ENCODE data around the gene TBC1D17. TPM values are rescaled to one million over a fixed set of nuclear protein-coding genes. Genes with fewer than 3 reads are reported as not detected.

TBC1D17 gene
- total RNA-seq, 1 donor from 2014 or later, result 15.8 TPM

DNA sequence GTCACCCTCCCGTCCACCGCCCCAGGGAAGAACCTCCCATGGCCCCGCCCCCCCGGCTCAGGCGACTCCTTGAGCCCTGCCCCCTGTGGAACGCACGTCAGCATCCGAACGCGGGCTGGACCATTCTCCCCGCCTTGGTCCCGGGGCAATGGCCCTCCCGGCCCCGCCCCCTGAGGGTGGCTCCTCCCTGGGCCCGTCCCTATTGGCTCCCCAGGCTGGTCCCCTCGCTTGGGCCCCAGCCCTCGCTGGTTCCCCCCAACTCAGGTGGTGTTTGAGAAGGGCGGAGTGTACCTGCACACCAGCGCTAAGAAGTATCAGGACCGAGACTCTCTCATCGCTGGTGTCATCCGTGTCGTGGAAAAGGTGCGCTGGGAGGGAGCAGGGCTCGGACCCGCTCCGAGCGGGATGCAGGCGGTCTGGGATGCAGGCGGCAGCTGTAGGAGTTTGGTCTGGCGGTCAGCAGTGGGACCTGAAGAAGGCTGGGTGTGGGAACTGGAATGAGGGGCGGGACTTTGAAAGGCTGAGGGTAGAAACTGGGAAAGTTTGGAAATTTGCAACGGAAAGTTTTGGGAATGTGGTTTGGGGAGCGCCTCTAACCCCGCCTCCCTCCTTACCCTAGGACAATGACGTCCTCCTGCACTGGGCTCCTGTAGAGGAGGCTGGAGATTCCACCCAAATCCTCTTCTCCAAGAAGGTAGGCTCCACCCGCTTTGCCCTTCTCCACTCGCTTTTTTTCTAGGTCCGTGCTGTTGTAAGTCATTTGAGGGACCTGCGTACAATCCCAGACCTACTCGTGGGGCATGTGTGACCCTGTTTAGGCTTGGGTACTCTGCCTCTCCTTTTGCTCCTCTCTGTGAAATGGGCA lies 609 bp downstream of the TBC1D17 start:
- peak; percentile 77 for ATAC-seq

DNA sequence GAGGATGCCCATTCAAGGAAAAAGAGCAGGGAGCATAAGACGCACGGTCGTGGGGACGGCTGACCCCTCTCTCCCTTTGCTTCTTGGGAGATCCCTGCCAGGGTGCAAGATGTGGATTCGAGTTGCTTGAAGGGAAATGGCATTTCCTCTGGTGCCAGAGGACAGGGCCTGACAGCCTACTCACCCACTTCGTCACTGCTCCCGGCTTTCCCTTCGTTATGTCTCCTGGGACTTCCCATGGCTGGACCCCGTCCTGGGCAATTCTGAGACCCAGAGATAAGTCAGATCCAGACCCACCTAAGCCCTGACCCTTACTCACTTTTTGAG lies 1.2 kb downstream of the TBC1D17 start:
- ATAC-seq, result no peak

DNA sequence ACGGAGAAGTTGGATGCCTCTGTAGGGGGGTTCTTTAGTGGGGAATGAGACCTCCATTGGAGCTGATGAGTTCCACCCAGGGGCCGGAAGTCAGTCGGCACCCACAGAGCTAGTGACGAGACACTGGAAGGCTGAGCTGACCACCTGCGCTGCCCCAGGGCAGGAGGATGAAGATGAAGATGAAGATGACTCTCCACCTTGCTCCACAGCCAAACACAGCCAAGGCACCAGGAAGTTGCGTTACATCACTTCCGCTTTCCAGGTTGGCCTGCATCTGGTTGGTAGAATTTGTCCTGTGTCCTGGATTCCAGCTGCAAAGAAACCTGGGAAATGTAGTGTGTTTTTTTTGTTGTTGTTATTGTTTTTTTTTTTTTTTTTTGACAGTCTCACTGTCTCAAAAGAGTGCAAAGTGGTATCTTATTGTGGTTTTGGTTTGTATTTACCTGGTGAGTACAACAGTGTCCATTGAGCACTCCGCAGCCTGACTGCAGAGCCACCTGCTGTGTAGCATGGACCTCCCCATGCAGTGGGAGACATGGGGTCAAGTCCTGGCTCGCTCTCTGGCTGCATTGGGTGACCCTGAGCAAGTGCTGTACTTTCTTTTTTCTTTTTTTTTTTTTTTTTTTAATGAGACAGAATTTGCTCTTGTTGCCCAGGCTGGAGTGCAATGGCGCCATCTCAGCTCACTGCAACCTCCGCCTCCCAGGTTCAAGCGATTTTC lies 1.9 kb downstream of the TBC1D17 start:
- ATAC-seq, result no peak

GRCh38 chr19:49880162-49880869 lies 2.8 kb downstream of the TBC1D17 start:
- no peak for ATAC-seq

GRCh38 chr19:49881186-49881585 lies 3.7 kb downstream of the TBC1D17 start:
- no peak for ATAC-seq

DNA sequence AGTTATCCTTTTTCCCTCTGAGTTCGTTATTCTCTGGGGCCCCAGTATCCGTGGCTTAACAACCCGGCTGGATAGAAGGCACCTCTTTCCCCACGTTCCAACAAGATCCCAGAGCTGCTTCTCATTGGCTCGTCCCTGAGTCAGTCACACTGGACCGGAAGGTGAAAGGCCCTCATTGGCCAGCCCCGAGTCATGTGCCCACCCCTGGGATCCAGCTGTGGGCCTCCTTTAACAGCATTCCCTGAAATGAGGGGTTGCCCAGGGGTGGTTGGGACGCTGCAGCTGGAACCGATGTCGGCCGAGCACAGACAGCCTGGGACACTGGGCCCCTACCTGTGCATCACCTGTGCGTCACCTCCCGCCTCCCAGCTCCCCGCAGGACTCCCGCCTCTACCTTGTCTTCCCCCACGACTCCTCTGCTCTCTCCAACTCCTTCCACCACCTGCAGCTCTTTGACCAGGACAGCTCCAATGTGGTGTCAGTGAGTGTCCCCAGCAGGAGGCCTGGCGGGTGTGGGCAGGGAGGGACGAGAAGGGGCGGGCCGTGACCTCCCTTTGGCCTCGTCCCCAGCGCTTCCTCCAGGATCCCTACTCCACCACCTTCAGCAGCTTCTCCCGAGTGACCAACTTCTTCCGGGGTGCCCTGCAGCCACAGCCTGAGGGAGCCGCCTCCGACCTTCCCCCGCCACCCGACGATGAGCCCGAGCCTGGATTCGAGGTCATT lies 4.3 kb downstream of the TBC1D17 start:
- ATAC-seq, result no peak

- ATAC-seq, result no peak
Measured at GRCh38 chr19:49882643-49883042, 5.1 kb downstream of the TBC1D17 start.

DNA sequence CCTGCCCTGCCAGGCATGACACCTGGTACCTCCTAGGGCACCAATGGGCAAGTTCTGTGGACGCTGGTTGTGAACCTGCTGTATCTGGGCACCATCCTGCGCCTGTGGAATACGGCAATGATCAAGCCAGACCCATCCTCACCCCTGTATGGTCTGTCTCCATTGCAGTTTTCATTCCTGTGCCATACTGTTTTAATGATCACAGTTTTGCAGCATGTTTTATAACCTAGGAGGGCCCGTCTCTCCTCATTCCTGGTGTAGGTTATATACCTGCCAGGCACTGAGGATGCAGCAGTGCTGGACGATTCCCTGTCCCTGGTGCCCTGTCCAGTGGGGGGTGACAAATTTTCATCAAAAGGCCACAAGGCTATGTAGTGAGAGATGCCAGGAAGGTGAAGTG lies 5.6 kb downstream of the TBC1D17 start:
- no peak for ATAC-seq

DNA sequence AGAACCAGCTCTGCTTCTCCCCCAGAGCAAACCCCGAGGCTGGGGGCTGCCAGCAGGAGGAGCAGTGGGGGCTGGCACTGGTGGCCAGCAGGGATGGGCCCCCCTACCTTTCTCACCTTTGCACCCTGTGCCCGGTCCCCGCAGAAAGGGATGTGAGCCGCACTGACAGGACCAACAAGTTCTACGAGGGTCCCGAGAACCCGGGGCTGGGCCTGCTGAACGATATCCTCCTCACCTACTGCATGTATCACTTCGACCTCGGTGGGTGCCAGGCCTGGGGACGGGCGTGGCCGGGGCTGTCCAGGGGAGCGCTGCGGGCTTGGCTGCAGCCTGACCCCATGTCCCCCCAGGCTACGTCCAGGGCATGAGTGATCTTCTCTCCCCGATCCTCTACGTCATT lies 6.6 kb downstream of the TBC1D17 start:
- no peak for ATAC-seq

- ATAC-seq, result no peak
Measured at GRCh38 chr19:49884760-49885159, 7.3 kb downstream of the TBC1D17 start.

GRCh38 chr19:49887037-49887664 lies 9.6 kb downstream of the TBC1D17 start:
- ATAC-seq, result no peak

DNA sequence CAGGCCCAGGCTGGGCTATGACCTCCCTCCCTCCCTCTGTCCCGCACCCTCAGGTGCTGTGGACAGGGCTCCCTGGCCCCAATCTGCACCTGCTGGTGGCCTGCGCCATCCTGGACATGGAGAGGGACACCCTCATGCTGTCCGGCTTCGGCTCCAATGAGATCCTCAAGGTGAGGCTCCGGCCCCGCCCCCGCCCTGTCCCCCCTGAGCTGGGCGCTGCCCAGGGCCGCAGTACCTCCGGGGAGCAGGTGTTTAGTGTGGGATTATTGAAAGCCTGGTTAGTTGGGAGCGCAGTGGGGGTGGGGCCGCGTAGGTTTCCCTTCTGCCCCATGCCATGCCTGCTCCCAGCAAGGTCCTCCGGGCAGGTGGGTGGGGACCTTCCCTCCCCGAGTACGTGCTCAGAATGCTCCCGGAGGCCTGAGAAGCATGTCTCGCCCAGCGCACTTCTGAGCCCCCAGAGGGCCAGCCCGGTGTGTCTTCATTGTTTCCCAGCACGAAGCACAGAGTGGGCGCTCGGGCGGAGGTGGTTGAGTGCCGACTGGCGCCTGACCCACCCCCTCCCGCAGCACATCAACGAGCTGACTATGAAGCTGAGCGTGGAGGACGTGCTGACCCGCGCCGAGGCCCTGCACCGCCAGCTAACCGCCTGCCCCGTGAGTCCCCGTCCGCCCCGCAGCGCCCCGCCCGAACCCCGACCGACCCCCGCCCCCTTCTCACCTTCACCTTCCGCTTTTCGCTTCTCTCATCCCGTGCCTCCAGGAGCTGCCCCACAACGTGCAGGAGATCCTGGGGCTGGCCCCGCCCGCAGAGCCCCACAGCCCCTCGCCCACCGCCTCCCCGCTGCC lies 10.4 kb downstream of the TBC1D17 start:
- ATAC-seq, result no peak

- ATAC-seq, result no peak
Measured at GRCh38 chr19:49888510-49888824, 11.0 kb downstream of the TBC1D17 start.

GRCh38 chr19:49889038-49889686 lies 11.7 kb downstream of the TBC1D17 start:
- ATAC-seq, result no peak

DNA sequence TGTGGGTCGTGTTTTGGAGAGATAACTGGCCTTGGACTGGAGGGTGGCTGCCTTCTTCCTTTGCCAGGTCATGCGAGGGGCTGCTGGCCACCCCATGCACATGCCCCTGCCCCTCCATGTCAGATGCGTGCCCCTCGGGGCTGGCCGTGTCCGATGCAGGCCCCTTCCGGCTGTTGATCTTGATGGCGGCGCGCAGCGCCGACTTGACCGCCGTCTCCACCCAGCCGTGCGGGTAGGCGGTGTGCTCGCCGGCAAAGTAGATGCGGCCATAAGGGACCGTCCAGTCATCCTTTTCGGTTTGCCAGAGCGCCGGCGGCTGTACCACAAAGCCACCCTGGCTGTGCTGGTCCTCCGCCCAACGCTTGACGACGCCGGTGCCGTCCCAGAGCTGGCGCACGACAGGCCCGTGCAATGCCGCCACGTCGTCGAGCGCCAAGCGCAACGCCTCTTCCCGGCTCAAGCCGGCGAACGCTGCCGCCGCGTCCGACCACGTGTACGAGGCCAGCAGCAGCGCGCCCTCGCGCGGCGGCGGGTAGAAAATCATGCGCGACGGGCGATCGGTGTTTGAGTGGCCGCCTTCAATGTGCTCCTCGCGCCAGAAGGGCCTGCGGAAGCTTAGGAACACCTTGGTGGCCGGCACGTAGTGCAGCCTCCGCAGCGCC lies 12.3 kb downstream of the TBC1D17 start:
- ATAC-seq, result peak; percentile 61

GRCh38 chr19:49890349-49891311 lies 13.1 kb downstream of the TBC1D17 start:
- peak; percentile 67 for ATAC-seq

GRCh38 chr19:49891393-49891792 lies 13.9 kb downstream of the TBC1D17 start:
- ATAC-seq, result no peak

- no peak for ATAC-seq
Measured at GRCh38 chr19:49892716-49893115, 15.2 kb downstream of the TBC1D17 start.

- ATAC-seq, result no peak
Measured at GRCh38 chr19:49894011-49894664, 16.6 kb downstream of the TBC1D17 start.
